SU-DHL-6 (cell line): ENCODE measurements around the gene FAM136A.
"Not testable (repeated sequence)": the region's sequence is repeated elsewhere in the genome, so short reads cannot be mapped to it uniquely, and the experiment has no call there.

Experiments
- EZH2phosphoT487 ChIP-seq: fragments of 200-600 bp; sonication (generic), shearing (Covaris generic); conservative IDR thresholded peaks from 2 replicates; pipeline ENCODE4 v1.6.1; 2018; ENCODE audit warnings: mild to moderate bottlenecking, antibody characterized with exemption, low read length, moderate library complexity, mixed read lengths
- TF ChIP-seq, protein P1 (sequence below): fragments of 200-600 bp; sonication (generic); IDR thresholded peaks from one replicate; pipeline ENCODE4 v1.5.1; 2017; ENCODE audit warnings: antibody characterized with exemption, mild to moderate bottlenecking, low read length, moderate library complexity; ENCODE audit not compliant: insufficient read depth, poor library complexity, severe bottlenecking

DNA sequence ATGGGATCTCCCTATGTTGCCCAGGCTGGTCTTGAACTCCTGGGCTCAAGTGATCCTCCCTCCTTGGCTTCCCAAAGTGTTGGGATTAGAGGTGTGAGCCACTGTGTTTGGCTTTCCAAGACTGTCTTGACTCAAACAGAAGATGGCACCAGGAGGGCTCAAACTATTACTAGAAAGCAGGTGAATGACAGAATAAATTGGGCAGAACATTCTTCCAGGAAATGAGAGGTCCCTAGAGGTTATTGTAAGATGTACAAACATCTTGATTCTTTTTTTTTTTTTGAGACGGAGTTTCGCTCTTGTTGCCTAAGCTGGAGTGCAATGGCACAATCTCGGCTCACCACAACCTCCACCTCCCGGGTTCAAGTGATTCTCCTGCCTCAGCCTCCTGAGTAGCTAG is 4.0 kb downstream of the FAM136A start:
- TF ChIP-seq, protein P1, sequence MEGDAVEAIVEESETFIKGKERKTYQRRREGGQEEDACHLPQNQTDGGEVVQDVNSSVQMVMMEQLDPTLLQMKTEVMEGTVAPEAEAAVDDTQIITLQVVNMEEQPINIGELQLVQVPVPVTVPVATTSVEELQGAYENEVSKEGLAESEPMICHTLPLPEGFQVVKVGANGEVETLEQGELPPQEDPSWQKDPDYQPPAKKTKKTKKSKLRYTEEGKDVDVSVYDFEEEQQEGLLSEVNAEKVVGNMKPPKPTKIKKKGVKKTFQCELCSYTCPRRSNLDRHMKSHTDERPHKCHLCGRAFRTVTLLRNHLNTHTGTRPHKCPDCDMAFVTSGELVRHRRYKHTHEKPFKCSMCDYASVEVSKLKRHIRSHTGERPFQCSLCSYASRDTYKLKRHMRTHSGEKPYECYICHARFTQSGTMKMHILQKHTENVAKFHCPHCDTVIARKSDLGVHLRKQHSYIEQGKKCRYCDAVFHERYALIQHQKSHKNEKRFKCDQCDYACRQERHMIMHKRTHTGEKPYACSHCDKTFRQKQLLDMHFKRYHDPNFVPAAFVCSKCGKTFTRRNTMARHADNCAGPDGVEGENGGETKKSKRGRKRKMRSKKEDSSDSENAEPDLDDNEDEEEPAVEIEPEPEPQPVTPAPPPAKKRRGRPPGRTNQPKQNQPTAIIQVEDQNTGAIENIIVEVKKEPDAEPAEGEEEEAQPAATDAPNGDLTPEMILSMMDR = not testable (repeated sequence)
- not testable (repeated sequence) for TF ChIP-seq EZH2phosphoT487
